Esophagus mucosa (tissue), 1 donor: ENCODE results near the gene SMURF1. TPM values are rescaled to one million over a fixed set of nuclear protein-coding genes. Genes with fewer than 3 reads are reported as not detected.

Source experiments
- ATAC-seq: fragments of 200-7000 bp; cut with Tn5 transposase; one replicate; pipeline ENCODE4 v1.9.1; 2020
- total RNA-seq: library from RNA; stranded (reverse); gene quantifications from one replicate; pipeline ENCODE4 v1.2.4, GENCODE V29; 2023
- donor health status: DM: yes; HTN: yes; CAD: no.

The SMURF1 gene
- total RNA-seq, 1 donor from 2014 or later: 27.4 TPM

- ATAC-seq: peak; percentile 62
These were observed 1.8 kb downstream of the SMURF1 start for GRCh38 chr7:99141841-99142726.

GRCh38 chr7:99141334-99141733 lies 2.6 kb downstream of the SMURF1 start:
- ATAC-seq: no peak

- no peak for ATAC-seq
These were observed 3.1 kb downstream of the SMURF1 start for GRCh38 chr7:99140813-99141212.

- no peak for ATAC-seq
These were observed 4.9 kb downstream of the SMURF1 start for GRCh38 chr7:99139036-99139435.

GRCh38 chr7:99137411-99138180 lies 6.3 kb downstream of the SMURF1 start:
- ATAC-seq: peak; percentile 51

GRCh38 chr7:99135938-99136337 lies 8.0 kb downstream of the SMURF1 start:
- no peak for ATAC-seq

- peak; percentile 69 for ATAC-seq
These were observed 9.9 kb downstream of the SMURF1 start for GRCh38 chr7:99133766-99134564.

GRCh38 chr7:99132595-99133321 lies 11.2 kb downstream of the SMURF1 start:
- peak; percentile 26 for ATAC-seq

GRCh38 chr7:99131290-99131689 lies 12.6 kb downstream of the SMURF1 start:
- no peak for ATAC-seq

- ATAC-seq: no peak
These were observed 14.4 kb downstream of the SMURF1 start for GRCh38 chr7:99129536-99129935.

- ATAC-seq: peak; percentile 36
These were observed 14.9 kb downstream of the SMURF1 start for GRCh38 chr7:99129001-99129400.

GRCh38 chr7:99128076-99128950 lies 15.6 kb downstream of the SMURF1 start:
- peak; percentile 68 for ATAC-seq

- no peak for ATAC-seq
These were observed 16.3 kb downstream of the SMURF1 start for GRCh38 chr7:99127636-99128035.

- ATAC-seq: peak; percentile 13
These were observed 16.9 kb downstream of the SMURF1 start for GRCh38 chr7:99126921-99127553.

GRCh38 chr7:99125505-99125865 lies 18.4 kb downstream of the SMURF1 start:
- ATAC-seq: peak; percentile 27

- no peak for ATAC-seq
These were observed 19.0 kb downstream of the SMURF1 start for GRCh38 chr7:99124751-99125504.

- ATAC-seq: no peak
These were observed 19.7 kb downstream of the SMURF1 start for GRCh38 chr7:99124236-99124635.

GRCh38 chr7:99123571-99124033 lies 20.3 kb downstream of the SMURF1 start:
- ATAC-seq: peak; percentile 89

- ATAC-seq: no peak
These were observed 21.1 kb downstream of the SMURF1 start for GRCh38 chr7:99122762-99123161.
